Endothelial cell of umbilical vein (primary cell): Measurements from ENCODE around the gene NSMCE1. TPM values are rescaled to one million over a fixed set of nuclear protein-coding genes. Genes with fewer than 3 reads are reported as not detected.

ENCODE experiments used
- BruUV-seq: library from RNA; stranded (reverse); fragments of 400-500 nt; replicated peaks from 2 replicates; lab custom pipeline; 2021; lab: Mats Ljungman, UMichigan
- CTCF ChIA-PET: fragments of 300-600, 350-600 bp; sonication (Branson Sonifier 250); formaldehyde crosslinking; loops from one replicate; lab custom pipeline; 2021; ENCODE audit warnings: antibody characterized with exemption, inconsistent platforms; lab: Charles Lee
- POLR2A ChIA-PET: fragments of 300-600, 350-600 bp; sonication (Branson Sonifier 250); formaldehyde crosslinking; loops from one replicate; lab custom pipeline; 2021; ENCODE audit warnings: antibody characterized with exemption, inconsistent platforms; lab: Charles Lee
- DNase-seq: peaks from one replicate; pipeline ENCODE4 v3.0.0-alpha.2; 2011; ENCODE audit warnings: low read depth, low spot score
- FAIRE-seq: peaks from 2 replicates; lab custom pipeline; 2011; peaks lifted over from hg19 to GRCh38; lab: Jason Lieb, UNC
- H2AFZ ChIP-seq: 2 replicates; pipeline ENCODE4 v1.6.0; 2012; ENCODE audit warnings: low read depth, low read length, control low read depth, inconsistent platforms
- H3K27ac ChIP-seq: 2 replicates; pipeline ENCODE4 v1.5.1; 2011; ENCODE audit warnings: low read depth, mild to moderate bottlenecking, control low read depth, low read length, moderate library complexity; ENCODE audit not compliant: insufficient read depth
- H3K27me3 ChIP-seq, 2 experiments: 2 replicates each; pipeline versions ENCODE4 v1.6.0 to v1.6.1; 2011; ENCODE audit warnings: low read length in 2 of 2, mixed read lengths in 1 of 2; ENCODE audit not compliant: control insufficient read depth in 2 of 2, insufficient read depth in 2 of 2
- H3K36me3 ChIP-seq, 2 experiments: 2 replicates in 1 of 2; 3 replicates in 1 of 2; pipeline ENCODE4 v1.5.1; 2011; ENCODE audit warnings: low read length in 2 of 2, mild to moderate bottlenecking in 1 of 2, moderate library complexity in 1 of 2; ENCODE audit not compliant: control insufficient read depth in 2 of 2, insufficient read depth in 2 of 2; ENCODE audit errors: extremely low read depth in 1 of 2
- H3K4me1 ChIP-seq: 3 replicates; pipeline ENCODE4 v1.5.1; 2011; ENCODE audit warnings: mild to moderate bottlenecking, low read length; ENCODE audit not compliant: control insufficient read depth, insufficient read depth; ENCODE audit errors: extremely low read depth
- H3K4me2 ChIP-seq: 2 replicates; pipeline ENCODE4 v1.6.1; 2011; ENCODE audit warnings: low read length, control low read depth, mixed read lengths; ENCODE audit not compliant: insufficient read depth
- H3K4me3 ChIP-seq, 3 experiments: fragments of 200-600 bp in 1 of 3; sonication (generic), shearing (Covaris generic) in 1 of 3; replicated peaks in 1 of 3; 2 replicates each; pipeline ENCODE4 v1.5.1; 2011 to 2016; ENCODE audit warnings: control low read depth in 3 of 3, low read length in 3 of 3, mild to moderate bottlenecking in 2 of 3, inconsistent platforms in 1 of 3, low read depth in 1 of 3, moderate library complexity in 1 of 3; ENCODE audit not compliant: insufficient read depth in 1 of 3
- H3K79me2 ChIP-seq: 2 replicates; pipeline ENCODE4 v1.6.0; 2012; ENCODE audit warnings: low read length, inconsistent platforms; ENCODE audit not compliant: control insufficient read depth, insufficient read depth
- H3K9ac ChIP-seq: replicated peaks from 2 replicates; pipeline ENCODE3; 2011; ENCODE audit warnings: low read length, control low read depth; ENCODE audit not compliant: insufficient read depth; ENCODE audit errors: extremely low read depth
- H3K9me1 ChIP-seq: replicated peaks from 3 replicates; pipeline ENCODE4 v1.6.0; 2011; ENCODE audit warnings: mild to moderate bottlenecking, low read length; ENCODE audit not compliant: control insufficient read depth, insufficient read depth; ENCODE audit errors: extremely low read depth
- H3K9me3 ChIP-seq: replicated peaks from 2 replicates; pipeline ENCODE4 v1.5.1; 2012; ENCODE audit warnings: low read length, inconsistent platforms; ENCODE audit not compliant: control insufficient read depth, insufficient read depth
- H4K20me1 ChIP-seq: replicated peaks from 2 replicates; pipeline ENCODE3; 2011; ENCODE audit warnings: mild to moderate bottlenecking, low read length; ENCODE audit not compliant: control insufficient read depth, insufficient read depth; ENCODE audit errors: extremely low read depth
- EZH2 ChIP-seq: IDR thresholded peaks from 2 replicates; pipeline ENCODE4 v1.6.1; 2012; ENCODE audit warnings: borderline replicate concordance, low read depth, mild to moderate bottlenecking, moderate library complexity, low read length, inconsistent platforms; ENCODE audit not compliant: severe bottlenecking
- GATA2 ChIP-seq: IDR thresholded peaks from 2 replicates; pipeline ENCODE4 v1.7.0; 2011; ENCODE audit warnings: low read depth, mild to moderate bottlenecking, moderate library complexity, mixed read lengths, low read length; ENCODE audit not compliant: insufficient read length, insufficient read depth
- JUN ChIP-seq: IDR thresholded peaks from 2 replicates; pipeline ENCODE4 v1.6.1; 2011; ENCODE audit warnings: borderline replicate concordance, low read depth; ENCODE audit not compliant: insufficient read length, insufficient read depth
- MAX ChIP-seq: IDR thresholded peaks from 2 replicates; pipeline ENCODE4 v1.6.1; 2011; ENCODE audit not compliant: insufficient read depth, insufficient read length
- MYC ChIP-seq: IDR thresholded peaks from one replicate; pipeline ENCODE4 v1.6.1; 2011; ENCODE audit warnings: mild to moderate bottlenecking, low read depth, low read length
- dilution Hi-C: fragments of 300-500 bp; cut with MboI; formaldehyde crosslinking; loops from one replicate; pipeline ENCODE4 v1.15.0; 2019; ENCODE audit warnings: low sequenced_read_pairs; ENCODE audit not compliant: extremely low pct_ligation_motif_present
- intact Hi-C: fragments of 100-400 bp; cut with micrococcal nuclease; formaldehyde crosslinking; loops from one replicate; pipeline ENCODE4 v1.10.0; 2022
- polyA plus RNA-seq, 4 experiments: library from polyadenylated mRNA; depleted of rRNA in 3 of 4; stranded (reverse) in 3 of 4; unstranded in 1 of 4; fragments of >200 nt; gene quantifications; 2 replicates each; pipeline versions ENCODE4 v1.2.1 to v1.2.3, GENCODE V29; 2011 to 2012; ENCODE audit warnings: missing spikeins in 1 of 4
- total RNA-seq: library from RNA; stranded (reverse); gene quantifications from 2 replicates; pipeline ENCODE4 v1.2.3, GENCODE V29; 2021

The NSMCE1 gene
- total and polyA plus RNA-seq, 2 donors (not counting 3 experiments of a cell fraction or from before 2014, with no cell fraction given) = 23.8 to 42.0 TPM

DNA sequence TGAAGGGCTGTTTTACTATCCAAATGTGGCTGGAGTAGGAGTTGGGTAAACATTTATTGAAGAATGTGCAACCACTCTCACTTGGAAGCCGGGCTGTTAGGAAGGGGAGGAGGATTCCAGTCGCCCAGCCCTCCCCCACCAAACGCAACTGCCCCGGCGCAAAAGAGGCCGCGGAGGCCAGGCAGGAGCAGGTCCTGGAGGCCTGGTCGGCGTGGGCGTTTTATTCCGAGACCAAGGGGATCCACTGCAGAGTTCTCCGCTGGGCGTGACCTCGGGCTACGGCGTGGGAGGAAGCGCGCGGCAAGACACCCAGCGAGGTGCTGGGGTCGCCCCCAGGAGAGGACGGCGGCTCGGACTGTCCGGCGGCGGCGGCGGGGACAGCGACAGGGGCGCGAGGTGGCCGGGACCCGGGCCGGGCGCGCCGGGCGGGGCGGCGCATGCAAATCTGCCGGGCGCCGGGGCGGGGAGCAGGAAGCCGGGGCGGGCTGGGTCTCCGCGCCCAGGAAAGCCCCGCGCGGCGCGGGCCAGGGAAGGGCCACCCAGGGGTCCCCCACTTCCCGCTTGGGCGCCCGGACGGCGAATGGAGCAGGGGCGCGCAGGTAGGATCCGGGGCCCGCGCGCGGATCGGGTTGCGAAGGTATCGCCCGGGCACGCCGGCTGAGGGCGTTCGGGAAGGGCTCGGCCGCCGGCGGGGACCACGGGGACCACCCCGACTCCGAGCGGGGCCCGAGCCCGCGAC, 45.0 kb upstream of the NSMCE1 start, which contains the start of gene IL4R:
Gene IL4R (plus strand): TSS at position 553 of the 739 bp plus-strand sequence. CDS start 26,230 bp downstream, outside the sequence.
- TF ChIP-seq GATA2 (no peak), MAX (no peak), MYC (no peak), EZH2 (no peak), JUN (no peak)
- H3K36me3 ChIP-seq = peaks cover 2 to 5% of the 10 kb centered on the region in 2 experiments
- POLR2A ChIA-PET = no interaction called here
- peak within 1 kb of the TSS; percentile 99 for H3K27ac ChIP-seq
- peak within 1 kb of the TSS; percentile 99 for H3K9ac ChIP-seq
- H3K4me1 ChIP-seq = peaks cover 46% of the 10 kb centered on the region
- FAIRE-seq = peak; percentile 69
- CTCF ChIA-PET = interaction anchor here (1.3 kb wide), 1 partner anchor 79 kb away, joined by 10 read pairs; no protein-coding TSS in a partner anchor
- no peaks in the 10 kb centered on the region for H3K27me3 ChIP-seq
- no peaks in the 10 kb centered on the region for H3K9me3 ChIP-seq
- peak; percentile 59 for DNase-seq
- peaks cover 38% of the 10 kb centered on the region for H3K79me2 ChIP-seq
- dilution Hi-C loops = no loop called here
- BruUV-seq = no TSS peak
- H3K4me3 ChIP-seq = peak within 1 kb of the TSS; percentile 78 to 95 (median 86)
- no peaks in the 10 kb centered on the region for H3K9me1 ChIP-seq
- peak within 1 kb of the TSS; percentile 94 for H3K4me2 ChIP-seq
- intact Hi-C loops = loop anchor here (1.0 to 2.0 kb wide), 3 partner anchors 27 to 49 kb away; partner anchors contain the start of gene NSMCE1
- peak within 1 kb of the TSS; percentile 58 for H2AFZ ChIP-seq
- H4K20me1 ChIP-seq = no peaks in the 10 kb centered on the region
